Transverse colon (tissue), 4 donors: ENCODE measurements around the gene C1QB. TPM values are rescaled to one million over a fixed set of nuclear protein-coding genes. Genes with fewer than 3 reads are reported as not detected.
"Not testable (repeated sequence)": the region's sequence is repeated elsewhere in the genome, so short reads cannot be mapped to it uniquely, and the experiment has no call there.

Source experiments
- DNase-seq: peaks from one replicate; pipeline ENCODE4 v3.0.0-alpha.2; 2019
- H3K27ac ChIP-seq, 4 donors: fragments of 200-600 bp; sonication (generic); 2 replicates each; pipeline ENCODE4 v1.5.1; 2016 to 2018; ENCODE audit warnings: inconsistent platforms in 4 of 4
- H3K27me3 ChIP-seq: fragments of 200-600 bp; sonication (generic); 2 replicates; pipeline ENCODE4 v1.5.1; 2017; ENCODE audit warnings: inconsistent platforms
- H3K36me3 ChIP-seq, 4 donors: fragments of 200-600 bp; sonication (generic); 2 replicates each; pipeline ENCODE4 v1.5.1; 2017 to 2019; ENCODE audit warnings: inconsistent platforms in 4 of 4
- H3K4me1 ChIP-seq, 4 donors: fragments of 200-600 bp; sonication (generic); 2 replicates each; pipeline ENCODE4 v1.5.1; 2017 to 2020; ENCODE audit warnings: inconsistent platforms in 4 of 4
- H3K4me3 ChIP-seq, 4 donors: fragments of 200-600 bp; sonication (generic); 1 replicate in 1 of 4; 2 replicates in 3 of 4; pipeline versions ENCODE4 v1.5.1 to v1.6.1; 2017 to 2019; ENCODE audit warnings: inconsistent platforms in 4 of 4
- H3K9me3 ChIP-seq, 2 donors: fragments of 200-600 bp; sonication (generic); 2 replicates each; pipeline ENCODE4 v1.5.1; 2017 to 2019; ENCODE audit warnings: inconsistent platforms in 2 of 2
- EP300 ChIP-seq: sonication (generic); formaldehyde crosslinking; IDR thresholded peaks from one replicate; pipeline ENCODE4 v1.6.1; 2017; ENCODE audit warnings: antibody characterized with exemption, low read depth
- POLR2A ChIP-seq: fragments of 450-650 bp; IDR thresholded peaks from one replicate; pipeline ENCODE4 v1.6.1; 2016; ENCODE audit warnings: antibody characterized with exemption, mild to moderate bottlenecking, moderate library complexity
- POLR2AphosphoS5 ChIP-seq, 3 donors: sonication (generic); formaldehyde crosslinking; IDR thresholded peaks; one replicate each; pipeline ENCODE4 v1.6.1; 2016; ENCODE audit warnings: antibody characterized with exemption in 3 of 3
- WGBS, 2 donors: methylation state at CpG; one replicate each; pipeline ENCODE4 v1.1.5; 2018; ENCODE audit warnings: low coverage in 1 of 2; 5-methylcytosine and 5-hydroxymethylcytosine counted together
- in situ Hi-C, 4 donors: fragments of 200-750 bp; cut with MboI; loops; one replicate each; pipeline versions ENCODE4 v1.15.0 to v1.15.1; 2017; ENCODE audit warnings: low sequenced_read_pairs in 3 of 4, low pct_ligation_motif_present in 1 of 4, low pct_unique_long_range_greater_than_20kb in 1 of 4
- intact Hi-C: fragments of 100-400 bp; cut with DNase I; formaldehyde crosslinking; loops from one replicate; pipeline ENCODE4 v1.15.1; 2023; ENCODE audit warnings: low total_unique reads
- total RNA-seq, 4 donors: library from RNA; depleted of rRNA; stranded (reverse); fragments of >200 nt; gene quantifications; one replicate each; pipeline ENCODE4 v1.1.0, GENCODE V29; 2016
- TF ChIP-seq, protein P1 (sequence below), 5 experiments: fragments of 200-600 bp in 3 of 5; fragments of 450-650 bp in 2 of 5; sonication (generic) in 3 of 5; IDR thresholded peaks; 1 replicate in 2 of 5; 2 replicates in 3 of 5; pipeline ENCODE4 v1.5.1; 2016 to 2017; ENCODE audit warnings: antibody characterized with exemption in 5 of 5, inconsistent platforms in 3 of 5, mild to moderate bottlenecking in 2 of 5, moderate library complexity in 1 of 5

The C1QB gene
- total RNA-seq, 4 donors from 2014 or later = 62.9 to 163 (median 118) TPM

- H3K27ac ChIP-seq = peak overlapping the region; percentile 76 to 79 (median 78)
- H3K4me1 ChIP-seq = peaks cover 0 to 31% (median 18%) of the 10 kb centered on the region in 4 donors
- DNase-seq = peak; percentile 90
- 49 to 83% methylated on average over 1 to 2 of the region's 2 CpGs for WGBS, 2 donors
- in situ Hi-C loops = loop anchor here in 1 of 4 donors (25.0 kb wide), 1 partner anchor 158 kb away; no protein-coding TSS in a partner anchor
- H3K36me3 ChIP-seq = no peaks in the 10 kb centered on the region
- no peaks in the 10 kb centered on the region for H3K27me3 ChIP-seq
- TF ChIP-seq, protein P1, sequence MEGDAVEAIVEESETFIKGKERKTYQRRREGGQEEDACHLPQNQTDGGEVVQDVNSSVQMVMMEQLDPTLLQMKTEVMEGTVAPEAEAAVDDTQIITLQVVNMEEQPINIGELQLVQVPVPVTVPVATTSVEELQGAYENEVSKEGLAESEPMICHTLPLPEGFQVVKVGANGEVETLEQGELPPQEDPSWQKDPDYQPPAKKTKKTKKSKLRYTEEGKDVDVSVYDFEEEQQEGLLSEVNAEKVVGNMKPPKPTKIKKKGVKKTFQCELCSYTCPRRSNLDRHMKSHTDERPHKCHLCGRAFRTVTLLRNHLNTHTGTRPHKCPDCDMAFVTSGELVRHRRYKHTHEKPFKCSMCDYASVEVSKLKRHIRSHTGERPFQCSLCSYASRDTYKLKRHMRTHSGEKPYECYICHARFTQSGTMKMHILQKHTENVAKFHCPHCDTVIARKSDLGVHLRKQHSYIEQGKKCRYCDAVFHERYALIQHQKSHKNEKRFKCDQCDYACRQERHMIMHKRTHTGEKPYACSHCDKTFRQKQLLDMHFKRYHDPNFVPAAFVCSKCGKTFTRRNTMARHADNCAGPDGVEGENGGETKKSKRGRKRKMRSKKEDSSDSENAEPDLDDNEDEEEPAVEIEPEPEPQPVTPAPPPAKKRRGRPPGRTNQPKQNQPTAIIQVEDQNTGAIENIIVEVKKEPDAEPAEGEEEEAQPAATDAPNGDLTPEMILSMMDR (IDR thresholded peaks at IDR 0.05) = peak; percentile 91 to 93 (median 92)
- TF ChIP-seq POLR2AphosphoS5 (IDR thresholded peaks at IDR 0.05) = no peak
- intact Hi-C loops = loop anchor here (10.0 kb wide), 1 partner anchor 220 kb away; no protein-coding TSS in a partner anchor
- no peaks in the 10 kb centered on the region for H3K9me3 ChIP-seq
- H3K4me3 ChIP-seq = no peak overlapping the region
Observed at GRCh38 chr1:22704440-22705067, 51.5 kb downstream of the C1QB start.

GRCh38 chr1:22705586-22705985 is 52.5 kb downstream of the C1QB start:
- intact Hi-C loops (loop anchor here (10.0 kb wide), 1 partner anchor 219 kb away; no protein-coding TSS in a partner anchor), in situ Hi-C loops (loop anchor here in 1 of 4 donors (25.0 kb wide), 1 partner anchor 157 kb away; no protein-coding TSS in a partner anchor)
- Histone ChIP-seq H3K27me3 (no peaks in the 10 kb centered on the region), H3K36me3 (no peaks in the 10 kb centered on the region), H3K27ac (no peak overlapping the region), H3K9me3 (no peaks in the 10 kb centered on the region), H3K4me1 (peaks cover 0 to 39% (median 25%) of the 10 kb centered on the region in 4 donors), H3K4me3 (no peak overlapping the region)
- TF ChIP-seq EP300 (no peak), POLR2A (no peak), POLR2AphosphoS5 (IDR thresholded peaks at IDR 0.05) (no peak)
- TF ChIP-seq, protein P1 (IDR thresholded peaks at IDR 0.05) = no peak
- DNase-seq = no peak

DNA sequence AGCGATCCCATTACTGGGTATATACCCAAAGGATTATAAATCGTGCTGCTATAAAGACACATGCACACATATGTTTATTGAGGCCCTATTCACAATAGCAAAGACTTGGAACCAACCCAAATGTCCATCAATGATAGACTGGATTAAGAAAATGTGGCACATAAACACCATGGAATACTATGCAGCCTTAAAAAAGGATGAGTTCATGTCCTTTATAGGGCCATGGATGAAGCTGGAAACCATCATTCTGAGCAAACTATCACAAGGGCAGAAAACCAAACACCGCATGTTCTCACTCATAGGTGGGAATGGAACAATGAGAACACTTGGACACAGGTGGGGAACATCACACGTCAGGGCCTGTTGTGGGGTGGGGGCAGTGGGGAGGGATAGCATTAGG is 53.1 kb downstream of the C1QB start:
- H3K4me1 ChIP-seq = peaks cover 0 to 36% (median 25%) of the 10 kb centered on the region in 4 donors
- H3K9me3 ChIP-seq, DNase-seq, H3K4me3 ChIP-seq, H3K36me3 ChIP-seq, H3K27ac ChIP-seq, H3K27me3 ChIP-seq: not testable (repeated sequence)
- WGBS, 2 donors = 79 to 87% methylated on average over 3 to 4 of the region's 4 CpGs
- in situ Hi-C loops = loop anchor here in 1 of 4 donors (25.0 kb wide), 1 partner anchor 156 kb away; no protein-coding TSS in a partner anchor
- intact Hi-C loops = loop anchor here (10.0 kb wide), 1 partner anchor 219 kb away; no protein-coding TSS in a partner anchor

- intact Hi-C loops = loop anchor here (10.0 kb wide), 1 partner anchor 216 kb away; no protein-coding TSS in a partner anchor
- Histone ChIP-seq H3K27me3 (peaks cover 4% of the 10 kb centered on the region), H3K27ac (no peak overlapping the region), H3K9me3 (no peaks in the 10 kb centered on the region), H3K4me3 (no peak overlapping the region), H3K36me3 (no peaks in the 10 kb centered on the region), H3K4me1 (peaks cover 3 to 38% (median 28%) of the 10 kb centered on the region in 4 donors)
- no peak for DNase-seq
- TF ChIP-seq POLR2A (no peak), POLR2AphosphoS5 (IDR thresholded peaks at IDR 0.05) (no peak), EP300 (no peak)
- TF ChIP-seq, protein P1 (IDR thresholded peaks at IDR 0.05) = no peak
- in situ Hi-C loops = loop anchor here in 1 of 4 donors (25.0 kb wide), 1 partner anchor 154 kb away; no protein-coding TSS in a partner anchor
Observed at GRCh38 chr1:22708777-22709176, 55.7 kb downstream of the C1QB start.
